ENCODE measurements around the gene LCLAT1. TPM values are rescaled to one million over a fixed set of nuclear protein-coding genes. Genes with fewer than 3 reads are reported as not detected.
A peak's percentile ranks its signal among the peaks of the same experiment; 100 is the strongest.
"Not testable (repeated sequence)": the region's sequence is repeated elsewhere in the genome, so short reads cannot be mapped to it uniquely, and the experiment has no call there.

Gene LCLAT1
- total RNA-seq, 1 donor from 2014 or later = 21.6 TPM

DNA sequence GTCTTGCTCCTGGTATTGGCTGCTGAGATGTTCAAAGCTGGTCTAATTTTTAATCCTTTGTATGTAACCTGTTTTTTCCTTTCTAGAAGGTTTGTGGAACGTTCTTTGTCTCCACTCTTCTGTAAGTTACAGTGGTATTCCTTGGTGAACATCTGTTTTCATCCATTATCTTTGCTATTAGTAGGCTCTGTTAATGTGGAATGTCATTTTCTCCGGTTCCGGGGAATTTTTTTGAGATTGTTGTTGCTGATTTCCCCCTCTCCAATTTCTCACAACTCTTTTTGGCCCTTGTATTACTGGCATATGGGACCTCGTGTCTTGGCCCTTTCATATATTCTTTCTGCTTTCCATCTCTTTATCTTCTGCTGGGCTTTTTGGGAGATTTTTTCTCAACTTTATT is 63.4 kb downstream of the LCLAT1 start:
- no peaks in the 10 kb centered on the region for H3K27me3 ChIP-seq
- no peaks in the 10 kb centered on the region for H3F3A ChIP-seq (ENCODE audit: low read depth)
- no peaks in the 10 kb centered on the region for H3K9me3 ChIP-seq (ENCODE audit: low read depth)
- H3K27me3 Mint-ChIP-seq (ENCODE audit: insufficient read depth, low read depth) = no peaks in the 10 kb centered on the region
- peaks cover 28% of the 10 kb centered on the region for H3K4me1 Mint-ChIP-seq
- H3K9ac ChIP-seq = no peak overlapping the region
- peaks cover 86% of the 10 kb centered on the region for H3K79me2 ChIP-seq (ENCODE audit: low read depth)
- H2AFZ ChIP-seq (replicated peaks) = no peak overlapping the region
- H3K4me3 Mint-ChIP-seq = no peak overlapping the region
- peaks cover 13% of the 10 kb centered on the region for H3K36me3 Mint-ChIP-seq
- peaks cover 42% of the 10 kb centered on the region for H3K4me1 ChIP-seq
- H3K27ac ChIP-seq = no peak overlapping the region
- H3K4me2 ChIP-seq = no peak overlapping the region
- no peaks in the 10 kb centered on the region for H3K36me3 ChIP-seq
- no peak for DNase-seq (ENCODE audit: low spot score)
- H3K4me3 ChIP-seq = no peak overlapping the region
- H3K27ac Mint-ChIP-seq = no peak overlapping the region
- H3K9me3 Mint-ChIP-seq = peaks cover 18% of the 10 kb centered on the region
- TF ChIP-seq EZH2phosphoT487 (IDR thresholded peaks at IDR 0.05) (no peak), EZH2 (IDR thresholded peaks at IDR 0.05) (no peak)
- TF ChIP-seq, protein P1, sequence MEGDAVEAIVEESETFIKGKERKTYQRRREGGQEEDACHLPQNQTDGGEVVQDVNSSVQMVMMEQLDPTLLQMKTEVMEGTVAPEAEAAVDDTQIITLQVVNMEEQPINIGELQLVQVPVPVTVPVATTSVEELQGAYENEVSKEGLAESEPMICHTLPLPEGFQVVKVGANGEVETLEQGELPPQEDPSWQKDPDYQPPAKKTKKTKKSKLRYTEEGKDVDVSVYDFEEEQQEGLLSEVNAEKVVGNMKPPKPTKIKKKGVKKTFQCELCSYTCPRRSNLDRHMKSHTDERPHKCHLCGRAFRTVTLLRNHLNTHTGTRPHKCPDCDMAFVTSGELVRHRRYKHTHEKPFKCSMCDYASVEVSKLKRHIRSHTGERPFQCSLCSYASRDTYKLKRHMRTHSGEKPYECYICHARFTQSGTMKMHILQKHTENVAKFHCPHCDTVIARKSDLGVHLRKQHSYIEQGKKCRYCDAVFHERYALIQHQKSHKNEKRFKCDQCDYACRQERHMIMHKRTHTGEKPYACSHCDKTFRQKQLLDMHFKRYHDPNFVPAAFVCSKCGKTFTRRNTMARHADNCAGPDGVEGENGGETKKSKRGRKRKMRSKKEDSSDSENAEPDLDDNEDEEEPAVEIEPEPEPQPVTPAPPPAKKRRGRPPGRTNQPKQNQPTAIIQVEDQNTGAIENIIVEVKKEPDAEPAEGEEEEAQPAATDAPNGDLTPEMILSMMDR (IDR thresholded peaks at IDR 0.05) = no peak
- peaks cover 32% of the 10 kb centered on the region for H4K20me1 ChIP-seq (ENCODE audit: low read depth)

DNA sequence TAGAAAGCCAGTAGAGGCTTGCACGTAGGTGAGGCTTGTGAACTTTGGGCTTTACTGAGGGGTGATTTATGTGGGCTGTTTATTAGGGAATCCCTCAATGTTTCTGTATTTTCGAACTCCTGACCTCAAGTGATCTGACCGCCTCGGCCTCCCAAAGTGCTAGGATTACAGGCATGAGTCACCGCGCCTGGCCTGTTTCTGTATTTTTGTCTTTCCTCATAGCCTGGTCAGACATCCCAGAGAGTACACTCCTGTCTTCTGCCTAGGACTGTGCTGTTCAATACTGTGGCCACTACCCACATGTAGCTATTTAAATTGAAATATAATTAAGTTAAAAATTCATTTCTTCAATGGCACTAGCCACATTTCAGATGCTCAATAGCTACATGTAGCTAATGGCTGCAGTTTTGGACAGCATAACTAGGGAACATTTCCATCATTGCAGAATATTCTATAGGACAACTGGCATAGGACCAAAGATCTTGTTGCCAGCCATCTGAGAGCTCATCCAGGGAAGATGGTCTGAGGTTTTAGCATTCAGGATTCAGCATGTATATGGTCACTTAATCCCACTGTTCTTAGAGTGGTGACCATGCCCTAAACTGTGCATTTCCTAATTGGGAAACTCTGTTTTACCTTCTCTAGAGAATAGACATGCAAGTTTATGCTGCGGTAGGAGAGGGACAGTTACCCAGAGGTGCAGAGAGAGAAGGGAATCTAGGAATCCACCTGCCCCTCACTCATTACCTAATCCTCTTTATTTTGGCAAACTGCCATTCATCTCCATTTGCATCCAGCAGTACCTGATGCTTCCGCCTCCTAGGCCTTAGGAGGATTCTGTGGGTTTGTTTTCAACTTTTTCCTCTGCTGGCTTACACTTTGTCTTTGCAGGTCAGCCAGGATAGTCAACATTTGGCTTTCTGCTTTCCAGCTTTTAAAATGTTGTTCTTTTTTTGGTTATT is 64.4 kb downstream of the LCLAT1 start:
- H4K20me1 ChIP-seq (ENCODE audit: low read depth) = peaks cover 32% of the 10 kb centered on the region
- H3K9ac ChIP-seq = no peak overlapping the region
- H3K4me3 Mint-ChIP-seq = peak overlapping the region; percentile 14

DNA sequence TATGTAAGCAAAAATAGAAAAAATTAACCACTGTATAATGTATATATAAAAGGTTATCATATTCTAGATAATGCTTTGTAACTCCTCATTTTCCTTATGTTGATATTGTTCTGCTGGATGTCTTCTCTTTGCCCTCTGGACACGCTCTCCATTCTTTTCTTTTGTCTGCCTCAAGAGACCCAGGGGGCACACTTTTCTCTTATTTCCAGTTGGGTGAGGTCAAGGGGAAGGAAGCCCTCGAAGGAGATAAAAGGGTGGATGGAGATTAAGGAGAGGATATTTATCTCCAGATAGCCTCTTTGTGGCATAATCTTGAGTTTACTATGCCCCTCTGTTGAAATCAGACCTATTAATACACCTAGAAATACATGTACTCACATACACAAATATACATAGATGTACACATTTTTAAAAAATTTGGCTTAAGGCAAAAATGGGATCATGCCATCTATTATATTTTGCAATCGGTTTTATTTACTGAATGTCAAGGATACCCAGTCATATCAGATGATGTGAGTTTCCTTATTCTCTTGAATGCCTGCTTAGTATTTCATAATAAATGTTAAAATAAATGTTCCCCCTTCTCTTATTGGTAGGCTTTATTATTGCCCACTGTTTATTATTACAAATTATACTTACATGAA is 65.3 kb downstream of the LCLAT1 start:
- no peaks in the 10 kb centered on the region for H3K27me3 Mint-ChIP-seq (ENCODE audit: insufficient read depth, low read depth)
- Histone ChIP-seq H3K27ac (no peak overlapping the region), H3K79me2 (ENCODE audit: low read depth) (peaks cover 68% of the 10 kb centered on the region), H3K9me3 (ENCODE audit: low read depth) (no peaks in the 10 kb centered on the region), H3K36me3 (no peaks in the 10 kb centered on the region), H3K9ac (no peak overlapping the region), H3K27me3 (no peaks in the 10 kb centered on the region), H3F3A (ENCODE audit: low read depth) (no peaks in the 10 kb centered on the region), H3K4me3 (no peak overlapping the region), H3K4me1 (peaks cover 34% of the 10 kb centered on the region), H3K4me2 (peak overlapping the region; percentile 1), H4K20me1 (ENCODE audit: low read depth) (peaks cover 32% of the 10 kb centered on the region), H2AFZ (replicated peaks) (no peak overlapping the region)
- peaks cover 18% of the 10 kb centered on the region for H3K36me3 Mint-ChIP-seq
- no peak overlapping the region for H3K27ac Mint-ChIP-seq
- H3K4me1 Mint-ChIP-seq = peaks cover 28% of the 10 kb centered on the region
- H3K4me3 Mint-ChIP-seq = no peak overlapping the region
- peaks cover 20% of the 10 kb centered on the region for H3K9me3 Mint-ChIP-seq
- peak; percentile 42 for DNase-seq (ENCODE audit: low spot score)
- TF ChIP-seq EZH2phosphoT487 (IDR thresholded peaks at IDR 0.05) (no peak), EZH2 (IDR thresholded peaks at IDR 0.05) (no peak)
- TF ChIP-seq, protein P1 (IDR thresholded peaks at IDR 0.05) = no peak

More for the DNA sequence above, 64.4 kb downstream of the LCLAT1 start:
- Mint-ChIP-seq H3K27me3 (ENCODE audit: insufficient read depth, low read depth) (no peaks in the 10 kb centered on the region), H3K27ac (no peak overlapping the region), H3K4me1 (peaks cover 28% of the 10 kb centered on the region), H3K36me3 (peaks cover 15% of the 10 kb centered on the region), H3K9me3 (peaks cover 19% of the 10 kb centered on the region)
- H3K4me2 ChIP-seq = peak overlapping the region; percentile 1
- H3K4me3 ChIP-seq = no peak overlapping the region
- H3K4me1 ChIP-seq = peaks cover 34% of the 10 kb centered on the region
- H2AFZ ChIP-seq (replicated peaks) = no peak overlapping the region
- H3K27ac ChIP-seq = no peak overlapping the region
- no peak for DNase-seq (ENCODE audit: low spot score)
- H3K27me3 ChIP-seq = no peaks in the 10 kb centered on the region
- H3F3A ChIP-seq (ENCODE audit: low read depth) = no peaks in the 10 kb centered on the region
- no peaks in the 10 kb centered on the region for H3K9me3 ChIP-seq (ENCODE audit: low read depth)
- no peaks in the 10 kb centered on the region for H3K36me3 ChIP-seq
- peaks cover 78% of the 10 kb centered on the region for H3K79me2 ChIP-seq (ENCODE audit: low read depth)
- TF ChIP-seq, protein P1 (IDR thresholded peaks at IDR 0.05) = no peak

DNA sequence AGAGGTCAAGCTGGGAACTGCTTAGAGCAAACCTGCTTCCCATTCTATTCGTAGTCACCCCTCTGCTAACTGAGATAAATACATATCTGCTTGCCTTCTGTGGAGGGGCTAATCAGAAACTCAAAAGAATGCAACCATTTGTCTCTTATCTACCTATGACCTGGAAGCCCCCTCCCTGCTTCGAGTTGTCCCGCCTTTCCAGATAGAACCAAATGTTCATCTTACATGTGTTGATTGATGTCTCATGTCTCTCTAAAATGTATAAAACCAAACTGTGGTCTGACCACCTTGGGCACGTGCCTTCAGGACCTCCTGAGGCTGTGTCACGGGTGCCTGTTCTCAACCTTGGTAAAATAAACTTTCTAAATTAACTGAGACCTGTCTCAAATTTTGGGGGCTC is 66.6 kb downstream of the LCLAT1 start:
- not testable (repeated sequence) for H3K27me3 ChIP-seq; H3K36me3 ChIP-seq; H2AFZ ChIP-seq (replicated peaks); H3K27ac ChIP-seq; H3F3A ChIP-seq (ENCODE audit: low read depth); H3K9me3 ChIP-seq (ENCODE audit: low read depth); H3K9ac ChIP-seq; H3K27me3 Mint-ChIP-seq (ENCODE audit: insufficient read depth, low read depth); DNase-seq (ENCODE audit: low spot score); H3K4me2 ChIP-seq; H3K4me3 Mint-ChIP-seq; H3K4me3 ChIP-seq
- peaks cover 34% of the 10 kb centered on the region for H3K4me1 ChIP-seq
- H3K4me1 Mint-ChIP-seq = peaks cover 28% of the 10 kb centered on the region
- H3K36me3 Mint-ChIP-seq = peaks cover 22% of the 10 kb centered on the region
- peak overlapping the region; percentile 84 for H3K27ac Mint-ChIP-seq
- peaks cover 16% of the 10 kb centered on the region for H3K9me3 Mint-ChIP-seq
- H3K79me2 ChIP-seq (ENCODE audit: low read depth) = peaks cover 55% of the 10 kb centered on the region
- H4K20me1 ChIP-seq (ENCODE audit: low read depth) = peaks cover 32% of the 10 kb centered on the region
